Hepatocyte (in vitro differentiated cells): ENCODE measurements around the gene CAT. TPM values are rescaled to one million over a fixed set of nuclear protein-coding genes. Genes with fewer than 3 reads are reported as not detected.

Experiments used
- DNase-seq: peaks from one replicate; pipeline ENCODE4 v3.0.0-alpha.2; 2016; ENCODE audit warnings: low spot score
- H2AFZ ChIP-seq: fragments of 200-600 bp; sonication (generic); 2 replicates; pipeline ENCODE4 v1.6.0; 2016; ENCODE audit warnings: antibody characterized with exemption, mild to moderate bottlenecking
- H3K27ac ChIP-seq: fragments of 200-600 bp; sonication (generic); 2 replicates; pipeline ENCODE4 v1.5.1; 2016; ENCODE audit warnings: mild to moderate bottlenecking
- H3K27me3 ChIP-seq: fragments of 200-600 bp; sonication (generic); 2 replicates; pipeline ENCODE4 v1.6.1; 2016
- H3K36me3 ChIP-seq: fragments of 200-600 bp; sonication (generic); replicated peaks from 2 replicates; pipeline ENCODE4 v1.5.1; 2016; ENCODE audit warnings: low read depth; ENCODE audit not compliant: insufficient read depth
- H3K4me1 ChIP-seq: fragments of 200-600 bp; sonication (generic); 2 replicates; pipeline ENCODE4 v1.5.1; 2016; ENCODE audit warnings: mild to moderate bottlenecking, moderate library complexity; ENCODE audit not compliant: insufficient read depth
- H3K4me2 ChIP-seq: fragments of 200-600 bp; sonication (generic); 2 replicates; pipeline ENCODE4 v1.6.0; 2016
- H3K4me3 ChIP-seq: fragments of 200-600 bp; sonication (generic); 2 replicates; pipeline ENCODE4 v1.5.1; 2016; ENCODE audit warnings: mild to moderate bottlenecking
- H3K79me2 ChIP-seq: fragments of 200-600 bp; sonication (generic); 2 replicates; pipeline ENCODE4 v1.6.0; 2017; ENCODE audit warnings: mild to moderate bottlenecking
- H3K9me2 ChIP-seq: fragments of 200-600 bp; sonication (generic); replicated peaks from 2 replicates; pipeline ENCODE4 v1.6.0; 2017; ENCODE audit warnings: mild to moderate bottlenecking; ENCODE audit not compliant: insufficient read depth
- H3K9me3 ChIP-seq: fragments of 200-600 bp; sonication (generic); 2 replicates; pipeline ENCODE4 v1.5.1; 2016; ENCODE audit warnings: low read depth, mild to moderate bottlenecking
- H4K20me1 ChIP-seq: fragments of 200-600 bp; sonication (generic); 2 replicates; pipeline ENCODE4 v1.6.0; 2016; ENCODE audit warnings: mild to moderate bottlenecking; ENCODE audit not compliant: insufficient read depth, poor library complexity, severe bottlenecking
- EZH2 ChIP-seq: fragments of 200-600 bp; sonication (generic); IDR thresholded peaks from 2 replicates; pipeline ENCODE4 v1.6.1; 2016; ENCODE audit warnings: antibody characterized with exemption, mild to moderate bottlenecking, borderline replicate concordance
- EZH2phosphoT487 ChIP-seq: fragments of 200-600 bp; sonication (generic); IDR thresholded peaks from one replicate; pipeline ENCODE4 v1.6.1; 2018; ENCODE audit warnings: antibody characterized with exemption, mild to moderate bottlenecking, low read depth, moderate library complexity; ENCODE audit not compliant: unreplicated experiment, severe bottlenecking
- WGBS: methylation state at CpG from one replicate; pipeline ENCODE4 v1.1.6; 2016; ENCODE audit warnings: low lambda C conversion rate; ENCODE audit errors: missing lambda C conversion rate; 5-methylcytosine and 5-hydroxymethylcytosine counted together
- polyA plus RNA-seq: library from polyadenylated mRNA; unstranded; fragments of >200 nt; fragmentation: Nextera tagmentation; extraction: Ambion mirVana; gene quantifications from 2 replicates; pipeline ENCODE4 v1.2.1, GENCODE V29; 2016
- total RNA-seq: library from RNA; depleted of rRNA; stranded (reverse); fragments of >200 nt; gene quantifications from 2 replicates; pipeline ENCODE4 v1.2.3, GENCODE V29; 2014
- TF ChIP-seq, protein P1 (sequence below): fragments of 200-600 bp; sonication (generic); IDR thresholded peaks from 2 replicates; pipeline ENCODE4 v1.5.1; 2016; ENCODE audit warnings: antibody characterized with exemption, mild to moderate bottlenecking; ENCODE audit not compliant: poor library complexity

The CAT gene
- total and polyA plus RNA-seq, 2 experiments from 2014 or later = 0.47 TPM; not detected in 1

DNA sequence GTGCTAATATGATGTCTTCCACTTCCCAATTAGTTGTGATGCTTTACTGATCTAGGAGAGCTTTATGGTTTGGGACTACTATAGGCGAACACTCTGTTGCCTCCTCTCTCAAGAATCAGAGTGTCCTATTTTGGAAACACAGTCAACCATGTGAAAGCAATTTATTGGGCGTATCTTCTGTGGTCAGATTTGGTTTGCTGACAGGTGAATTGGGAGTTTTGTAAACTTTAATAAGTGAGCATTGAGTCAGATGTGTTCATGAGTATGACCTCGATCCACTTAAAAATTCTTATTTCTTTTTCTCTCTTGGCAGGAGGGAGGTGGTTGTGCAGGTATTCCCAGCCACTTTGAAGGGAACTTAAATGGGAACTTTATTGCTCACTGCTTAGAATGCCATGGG is 4.4 kb downstream of the CAT start:
- WGBS = 95% methylated on average over 3 of the region's 3 CpGs
- H3K4me2 ChIP-seq = no peak overlapping the region
- H3K27ac ChIP-seq = no peak overlapping the region
- no peak overlapping the region for H2AFZ ChIP-seq
- no peak for TF ChIP-seq EZH2phosphoT487
- TF ChIP-seq, protein P1, sequence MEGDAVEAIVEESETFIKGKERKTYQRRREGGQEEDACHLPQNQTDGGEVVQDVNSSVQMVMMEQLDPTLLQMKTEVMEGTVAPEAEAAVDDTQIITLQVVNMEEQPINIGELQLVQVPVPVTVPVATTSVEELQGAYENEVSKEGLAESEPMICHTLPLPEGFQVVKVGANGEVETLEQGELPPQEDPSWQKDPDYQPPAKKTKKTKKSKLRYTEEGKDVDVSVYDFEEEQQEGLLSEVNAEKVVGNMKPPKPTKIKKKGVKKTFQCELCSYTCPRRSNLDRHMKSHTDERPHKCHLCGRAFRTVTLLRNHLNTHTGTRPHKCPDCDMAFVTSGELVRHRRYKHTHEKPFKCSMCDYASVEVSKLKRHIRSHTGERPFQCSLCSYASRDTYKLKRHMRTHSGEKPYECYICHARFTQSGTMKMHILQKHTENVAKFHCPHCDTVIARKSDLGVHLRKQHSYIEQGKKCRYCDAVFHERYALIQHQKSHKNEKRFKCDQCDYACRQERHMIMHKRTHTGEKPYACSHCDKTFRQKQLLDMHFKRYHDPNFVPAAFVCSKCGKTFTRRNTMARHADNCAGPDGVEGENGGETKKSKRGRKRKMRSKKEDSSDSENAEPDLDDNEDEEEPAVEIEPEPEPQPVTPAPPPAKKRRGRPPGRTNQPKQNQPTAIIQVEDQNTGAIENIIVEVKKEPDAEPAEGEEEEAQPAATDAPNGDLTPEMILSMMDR = no peak
- no peak for TF ChIP-seq EZH2
- DNase-seq = no peak
- H3K4me1 ChIP-seq = peaks cover 3% of the 10 kb centered on the region
- H3K79me2 ChIP-seq = no peaks in the 10 kb centered on the region
- no peaks in the 10 kb centered on the region for H3K9me3 ChIP-seq
- H3K4me3 ChIP-seq = no peak overlapping the region
- H3K9me2 ChIP-seq = no peaks in the 10 kb centered on the region
- H3K36me3 ChIP-seq = no peaks in the 10 kb centered on the region
- H4K20me1 ChIP-seq = no peaks in the 10 kb centered on the region
- no peaks in the 10 kb centered on the region for H3K27me3 ChIP-seq

DNA sequence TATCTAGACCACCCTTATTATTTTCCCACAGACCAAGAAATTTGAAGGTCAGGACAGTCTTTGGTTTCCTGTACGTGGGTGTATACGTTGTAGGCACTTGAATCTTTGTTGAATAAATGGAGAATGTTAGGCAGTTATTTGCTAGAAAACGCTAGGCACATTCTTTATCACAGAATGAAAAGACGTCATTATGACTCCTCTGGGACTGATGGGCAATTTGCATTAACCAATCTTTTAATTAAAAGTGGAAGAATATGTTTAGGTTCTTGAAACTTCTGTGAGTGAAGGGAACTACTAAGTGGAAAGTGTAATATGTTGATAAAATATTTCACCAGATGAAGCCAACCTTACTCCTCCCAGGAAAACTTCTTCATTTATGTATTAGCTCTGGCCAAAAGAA is 5.7 kb downstream of the CAT start:
- no peak for TF ChIP-seq EZH2
- TF ChIP-seq EZH2phosphoT487 = no peak
- TF ChIP-seq, protein P1 = no peak
- H4K20me1 ChIP-seq = no peaks in the 10 kb centered on the region
- H3K9me3 ChIP-seq = no peaks in the 10 kb centered on the region
- no peak overlapping the region for H3K4me3 ChIP-seq
- H3K27ac ChIP-seq = no peak overlapping the region
- no peaks in the 10 kb centered on the region for H3K79me2 ChIP-seq
- H3K4me2 ChIP-seq = no peak overlapping the region
- H3K9me2 ChIP-seq = no peaks in the 10 kb centered on the region
- H3K27me3 ChIP-seq = no peaks in the 10 kb centered on the region
- H3K36me3 ChIP-seq = no peaks in the 10 kb centered on the region
- WGBS = 85% methylated on average over 4 of the region's 4 CpGs
- no peak for DNase-seq
- H3K4me1 ChIP-seq = peaks cover 1% of the 10 kb centered on the region
- no peak overlapping the region for H2AFZ ChIP-seq

DNA sequence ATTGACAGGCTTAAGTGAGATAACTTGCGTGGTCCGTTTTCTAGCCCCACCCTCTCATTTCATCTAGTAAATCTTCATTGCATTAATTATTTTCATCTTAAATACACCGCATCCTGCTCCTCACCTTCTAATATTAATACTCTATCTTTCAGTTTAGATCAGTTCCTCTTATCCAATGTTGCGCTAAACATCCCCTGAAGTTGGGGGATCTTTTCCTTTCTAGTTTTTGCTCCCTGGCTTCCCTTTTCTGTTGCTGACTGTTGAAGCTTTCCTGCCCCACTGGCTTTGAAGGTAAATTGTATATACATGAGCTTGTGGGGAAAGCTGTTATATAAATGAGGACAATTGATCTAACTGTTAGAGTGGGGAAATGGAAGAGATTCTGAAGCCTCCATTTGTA is 7.2 kb downstream of the CAT start:
- Histone ChIP-seq H3K27ac (no peak overlapping the region), H3K4me2 (no peak overlapping the region), H3K9me3 (no peaks in the 10 kb centered on the region), H3K36me3 (no peaks in the 10 kb centered on the region), H3K27me3 (peaks cover 5% of the 10 kb centered on the region), H3K4me3 (no peak overlapping the region), H4K20me1 (no peaks in the 10 kb centered on the region), H3K9me2 (no peaks in the 10 kb centered on the region), H3K79me2 (no peaks in the 10 kb centered on the region), H3K4me1 (no peaks in the 10 kb centered on the region), H2AFZ (no peak overlapping the region)
- TF ChIP-seq EZH2 (no peak), EZH2phosphoT487 (no peak)
- TF ChIP-seq, protein P1 = no peak
- no peak for DNase-seq
- 78% methylated on average over 4 of the region's 4 CpGs for WGBS

DNA sequence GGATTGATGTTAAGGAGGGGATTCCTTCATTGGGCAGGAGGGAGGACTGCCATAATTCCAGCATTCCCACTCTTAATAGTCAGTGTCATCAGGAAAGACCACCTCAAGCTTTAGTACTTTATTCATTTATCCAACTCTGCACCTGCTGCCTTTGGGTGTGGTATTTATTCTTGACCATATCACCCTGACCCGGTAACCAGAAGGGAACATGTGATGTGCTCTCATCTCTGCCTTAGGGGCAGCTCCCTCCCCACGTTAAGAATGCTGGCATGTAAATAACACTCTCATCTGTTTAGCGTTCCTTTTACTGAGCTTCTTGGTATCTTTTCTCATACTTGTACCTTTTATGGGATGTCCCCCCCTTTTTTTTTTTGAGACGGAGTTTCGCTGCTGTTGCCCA is 7.7 kb downstream of the CAT start:
- no peak overlapping the region for H3K27ac ChIP-seq
- no peak for TF ChIP-seq EZH2phosphoT487
- TF ChIP-seq, protein P1 = no peak
- TF ChIP-seq EZH2 = no peak
- H3K4me1 ChIP-seq = no peaks in the 10 kb centered on the region
- no peaks in the 10 kb centered on the region for H3K9me2 ChIP-seq
- peaks cover 5% of the 10 kb centered on the region for H3K27me3 ChIP-seq
- DNase-seq = no peak
- H3K4me3 ChIP-seq = no peak overlapping the region
- no peak overlapping the region for H3K4me2 ChIP-seq
- no peaks in the 10 kb centered on the region for H3K79me2 ChIP-seq
- no peaks in the 10 kb centered on the region for H4K20me1 ChIP-seq
- H3K36me3 ChIP-seq = no peaks in the 10 kb centered on the region
- 63% methylated on average over 5 of the region's 5 CpGs for WGBS
- no peaks in the 10 kb centered on the region for H3K9me3 ChIP-seq
- H2AFZ ChIP-seq = no peak overlapping the region
